Uterus (tissue), 2 donors: ENCODE results near the gene HSF2.

Experiments
- POLR2A ChIP-seq, 2 donors: fragments of 450-650 bp; IDR thresholded peaks; one replicate each; pipeline ENCODE4 v1.6.1; 2016; ENCODE audit warnings: antibody characterized with exemption in 2 of 2, mild to moderate bottlenecking in 1 of 2, moderate library complexity in 1 of 2
- TF ChIP-seq, protein P1 (sequence below), 4 experiments: fragments of 200-600 bp in 2 of 4; fragments of 450-650 bp in 2 of 4; sonication (generic) in 2 of 4; IDR thresholded peaks; one replicate each; pipeline ENCODE4 v1.5.1; 2016 to 2019; ENCODE audit warnings: antibody characterized with exemption in 4 of 4, mild to moderate bottlenecking in 2 of 4, moderate library complexity in 1 of 4

DNA sequence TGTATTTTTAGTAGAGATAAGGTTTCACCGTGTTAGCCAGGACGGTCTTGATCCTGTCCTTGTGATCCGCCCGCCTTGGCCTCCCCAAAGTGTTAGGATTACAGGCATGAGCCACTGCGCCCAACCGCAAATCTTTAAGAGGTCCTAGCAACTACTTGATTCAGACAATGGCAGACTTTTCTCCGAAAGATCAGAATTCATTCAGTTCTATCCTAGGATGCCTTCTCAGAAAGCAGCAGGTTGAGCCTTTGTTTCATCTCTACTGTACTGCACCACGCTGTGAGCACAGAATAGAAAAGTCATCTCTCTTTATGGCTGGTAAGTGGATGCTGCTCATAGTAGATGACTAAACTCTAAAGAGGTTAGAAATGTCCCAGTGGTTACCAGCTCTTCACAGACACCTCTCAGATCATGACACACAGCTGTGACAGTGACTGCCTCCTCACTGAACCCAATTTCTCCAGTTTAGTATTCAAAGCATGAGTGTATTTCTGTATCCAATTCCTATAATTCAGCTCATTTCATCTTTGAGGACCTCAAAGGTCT lies 6.0 kb upstream of the HSF2 start:
- TF ChIP-seq, protein P1, sequence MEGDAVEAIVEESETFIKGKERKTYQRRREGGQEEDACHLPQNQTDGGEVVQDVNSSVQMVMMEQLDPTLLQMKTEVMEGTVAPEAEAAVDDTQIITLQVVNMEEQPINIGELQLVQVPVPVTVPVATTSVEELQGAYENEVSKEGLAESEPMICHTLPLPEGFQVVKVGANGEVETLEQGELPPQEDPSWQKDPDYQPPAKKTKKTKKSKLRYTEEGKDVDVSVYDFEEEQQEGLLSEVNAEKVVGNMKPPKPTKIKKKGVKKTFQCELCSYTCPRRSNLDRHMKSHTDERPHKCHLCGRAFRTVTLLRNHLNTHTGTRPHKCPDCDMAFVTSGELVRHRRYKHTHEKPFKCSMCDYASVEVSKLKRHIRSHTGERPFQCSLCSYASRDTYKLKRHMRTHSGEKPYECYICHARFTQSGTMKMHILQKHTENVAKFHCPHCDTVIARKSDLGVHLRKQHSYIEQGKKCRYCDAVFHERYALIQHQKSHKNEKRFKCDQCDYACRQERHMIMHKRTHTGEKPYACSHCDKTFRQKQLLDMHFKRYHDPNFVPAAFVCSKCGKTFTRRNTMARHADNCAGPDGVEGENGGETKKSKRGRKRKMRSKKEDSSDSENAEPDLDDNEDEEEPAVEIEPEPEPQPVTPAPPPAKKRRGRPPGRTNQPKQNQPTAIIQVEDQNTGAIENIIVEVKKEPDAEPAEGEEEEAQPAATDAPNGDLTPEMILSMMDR (IDR thresholded peaks at IDR 0.05), result no peak
- TF ChIP-seq POLR2A (IDR thresholded peaks at IDR 0.05), result no peak
